H1 (cell line): ENCODE measurements around the gene RAB35. TPM values are rescaled to one million over a fixed set of nuclear protein-coding genes. Genes with fewer than 3 reads are reported as not detected.

Experiments used
- CTCF ChIA-PET: fragments of 300-600 bp; sonication (Branson Sonifier 250); formaldehyde crosslinking; loops from one replicate; lab custom pipeline; 2021; ENCODE audit not compliant: partially characterized antibody; lab: Charles Lee
- POLR2A ChIA-PET: fragments of 300-600 bp; sonication (Branson Sonifier 250); formaldehyde crosslinking; loops from one replicate; lab custom pipeline; 2021; ENCODE audit warnings: inconsistent platforms; ENCODE audit not compliant: partially characterized antibody; lab: Charles Lee
- DNase-seq, 2 experiments: peaks; one replicate each; pipeline versions ENCODE4 v3.0.0 to v3.0.0-alpha.2; 2010 to 2022; ENCODE audit warnings: low spot score in 2 of 2, low read depth in 1 of 2, mixed read lengths in 1 of 2
- FAIRE-seq: peaks from 2 replicates; lab custom pipeline; 2011; peaks lifted over from hg19 to GRCh38; lab: Jason Lieb, UNC
- H2AFZ ChIP-seq: 2 replicates; pipeline ENCODE4 v1.8.1; 2012; ENCODE audit warnings: low read length, inconsistent platforms
- H2AK5ac ChIP-seq: 2 replicates; pipeline ENCODE4 v1.6.1; 2013; ENCODE audit warnings: low read depth, low read length
- H2BK120ac ChIP-seq: replicated peaks from 2 replicates; pipeline ENCODE3; 2013; ENCODE audit warnings: low read depth, low read length, inconsistent platforms
- H2BK12ac ChIP-seq: 2 replicates; pipeline ENCODE4 v1.6.1; 2013; ENCODE audit warnings: low read depth, low read length
- H2BK15ac ChIP-seq: 2 replicates; pipeline ENCODE4 v1.6.1; 2013; ENCODE audit warnings: low read length
- H2BK20ac ChIP-seq: 2 replicates; pipeline ENCODE4 v1.6.1; 2013; ENCODE audit warnings: low read length
- H2BK5ac ChIP-seq: 2 replicates; pipeline ENCODE4 v1.6.1; 2013; ENCODE audit warnings: low read depth, low read length
- H3K14ac ChIP-seq: 2 replicates; pipeline ENCODE4 v1.6.1; 2013; ENCODE audit warnings: inconsistent platforms; ENCODE audit not compliant: insufficient read length
- H3K18ac ChIP-seq: 2 replicates; pipeline ENCODE4 v1.6.1; 2013; ENCODE audit warnings: low read length; ENCODE audit errors: extremely low read depth
- H3K23ac ChIP-seq: 2 replicates; pipeline ENCODE4 v1.6.1; 2013; ENCODE audit warnings: inconsistent platforms; ENCODE audit not compliant: insufficient read length
- H3K23me2 ChIP-seq: 2 replicates; pipeline ENCODE4 v1.6.1; 2013; ENCODE audit warnings: low read depth, low read length
- H3K27ac ChIP-seq: 2 replicates; pipeline ENCODE4 v1.6.1; 2011; ENCODE audit warnings: low read depth, low read length, inconsistent platforms
- H3K27me3 ChIP-seq, 4 experiments: replicated peaks in 1 of 4; 1 replicate in 1 of 4; 2 replicates in 3 of 4; pipeline versions ENCODE4 v1.6.1 to v1.8.1; 2011 to 2013; ENCODE audit warnings: low read length in 3 of 4, mild to moderate bottlenecking in 3 of 4, inconsistent platforms in 2 of 4, mixed read lengths in 2 of 4, moderate library complexity in 1 of 4; ENCODE audit not compliant: control insufficient read depth in 3 of 4, insufficient read depth in 3 of 4; ENCODE audit errors: extremely low read depth in 1 of 4
- H3K36me3 ChIP-seq, 4 experiments: 2 replicates each; pipeline versions ENCODE4 v1.6.1 to v1.8.1; 2011 to 2013; ENCODE audit warnings: mild to moderate bottlenecking in 4 of 4, low read length in 3 of 4, moderate library complexity in 2 of 4, control low read depth in 1 of 4, inconsistent platforms in 1 of 4; ENCODE audit not compliant: insufficient read depth in 4 of 4, control insufficient read depth in 2 of 4
- H3K4ac ChIP-seq: replicated peaks from 2 replicates; pipeline ENCODE3; 2013; ENCODE audit warnings: low read length, low read depth, mixed read lengths, inconsistent platforms; ENCODE audit not compliant: insufficient read length
- H3K4me1 ChIP-seq, 4 experiments: replicated peaks in 1 of 4; 1 replicate in 1 of 4; 2 replicates in 3 of 4; pipeline versions ENCODE4 v1.6.1 to v1.8.1; 2011 to 2013; ENCODE audit warnings: low read length in 3 of 4, inconsistent platforms in 2 of 4, mixed read lengths in 1 of 4; ENCODE audit not compliant: insufficient read depth in 4 of 4, control insufficient read depth in 3 of 4
- H3K4me2 ChIP-seq, 2 experiments: 2 replicates each; pipeline versions ENCODE4 v1.6.1 to v1.8.1; 2011 to 2013; ENCODE audit warnings: low read depth in 2 of 2, low read length in 2 of 2, control low read depth in 1 of 2, inconsistent platforms in 1 of 2, mild to moderate bottlenecking in 1 of 2; ENCODE audit not compliant: insufficient read depth in 1 of 2
- H3K4me3 ChIP-seq, 4 experiments: fragments of 200-600, 300-600 bp in 1 of 4; sonication (generic), shearing (Covaris generic), sonication (Bioruptor Twin) in 1 of 4; 2 replicates each; pipeline versions ENCODE4 v1.5.1 to v1.8.1; 2011 to 2016; ENCODE audit warnings: low read length in 4 of 4, low read depth in 3 of 4, control low read depth in 2 of 4, inconsistent platforms in 2 of 4, mild to moderate bottlenecking in 2 of 4, mixed read lengths in 1 of 4, moderate library complexity in 1 of 4; ENCODE audit not compliant: insufficient read depth in 2 of 4; ENCODE audit errors: extremely low read depth in 1 of 4
- H3K56ac ChIP-seq: replicated peaks from 2 replicates; pipeline ENCODE3; 2013; ENCODE audit warnings: low read depth, mild to moderate bottlenecking, mixed read lengths, low read length, inconsistent platforms; ENCODE audit not compliant: insufficient read length
- H3K79me1 ChIP-seq: 2 replicates; pipeline ENCODE4 v1.6.1; 2013; ENCODE audit warnings: low read depth, low read length, control low read depth
- H3K79me2 ChIP-seq, 2 experiments: 2 replicates each; pipeline versions ENCODE4 v1.6.1 to v1.8.1; 2012 to 2013; ENCODE audit warnings: low read length in 2 of 2, mild to moderate bottlenecking in 2 of 2, inconsistent platforms in 1 of 2; ENCODE audit not compliant: insufficient read depth in 2 of 2, control insufficient read depth in 1 of 2
- H3K9ac ChIP-seq, 4 experiments: replicated peaks in 1 of 4; 1 replicate in 1 of 4; 2 replicates in 3 of 4; pipeline versions ENCODE4 v1.6.1 to v1.8.1; 2011 to 2013; ENCODE audit warnings: low read depth in 3 of 4, low read length in 3 of 4, control low read depth in 2 of 4, mild to moderate bottlenecking in 2 of 4, moderate library complexity in 2 of 4, inconsistent platforms in 1 of 4; ENCODE audit errors: extremely low read depth in 1 of 4
- H3K9me3 ChIP-seq, 2 experiments: 2 replicates each; pipeline versions ENCODE4 v1.6.1 to v1.8.1; 2012 to 2013; ENCODE audit warnings: mild to moderate bottlenecking in 2 of 2, moderate library complexity in 2 of 2, control low read depth in 1 of 2, inconsistent platforms in 1 of 2, low read depth in 1 of 2, low read length in 1 of 2, mixed read lengths in 1 of 2; ENCODE audit not compliant: insufficient read depth in 2 of 2
- H4K20me1 ChIP-seq, 2 experiments: replicated peaks in 1 of 2; 2 replicates each; pipeline versions ENCODE3 to v1.8.1; 2011 to 2013; ENCODE audit warnings: inconsistent platforms in 2 of 2, low read length in 2 of 2, mild to moderate bottlenecking in 1 of 2; ENCODE audit not compliant: insufficient read depth in 2 of 2, control insufficient read depth in 1 of 2
- H4K5ac ChIP-seq: 2 replicates; pipeline ENCODE4 v1.6.1; 2013; ENCODE audit warnings: low read length, low read depth, mixed read lengths, inconsistent platforms; ENCODE audit not compliant: insufficient read length
- H4K8ac ChIP-seq: 2 replicates; pipeline ENCODE4 v1.8.0; 2013; ENCODE audit warnings: mild to moderate bottlenecking, moderate library complexity, low read length, inconsistent platforms; ENCODE audit not compliant: insufficient read depth; ENCODE audit errors: extremely low read depth
- H4K91ac ChIP-seq: replicated peaks from 2 replicates; pipeline ENCODE3; 2013; ENCODE audit warnings: low read length, mixed read lengths, inconsistent platforms; ENCODE audit not compliant: insufficient read length
- EGR1 ChIP-seq: IDR thresholded peaks from 2 replicates; pipeline ENCODE4 v1.6.1; 2011; ENCODE audit warnings: low read depth, low read length, borderline replicate concordance
- MAFK ChIP-seq: IDR thresholded peaks from 2 replicates; pipeline ENCODE4 v1.6.1; 2012; ENCODE audit warnings: low read depth, mild to moderate bottlenecking, improper control_type of control experiment, low read length
- NANOG ChIP-seq: IDR thresholded peaks from 2 replicates; pipeline ENCODE4 v1.6.1; 2011; ENCODE audit warnings: low read length, low read depth, mild to moderate bottlenecking, inconsistent platforms; ENCODE audit not compliant: insufficient read depth, poor library complexity, severe bottlenecking
- POLR2AphosphoS5 ChIP-seq: IDR thresholded peaks from 2 replicates; pipeline ENCODE4 v1.6.1; 2011; ENCODE audit warnings: low read depth, low read length
- SP1 ChIP-seq: IDR thresholded peaks from 2 replicates; pipeline ENCODE4 v1.6.1; 2011; ENCODE audit warnings: low read depth, low read length
- WGBS, 2 experiments: shearing (Covaris generic) in 1 of 2; methylation state at CpG; one replicate each; pipeline versions ENCODE4 v1.1.6 to v1.1.7; 2013 to 2015; ENCODE audit warnings: low lambda C conversion rate in 2 of 2, mixed read lengths in 2 of 2, inconsistent platforms in 1 of 2, low coverage in 1 of 2, missing lambda C conversion rate in 1 of 2; ENCODE audit not compliant: insufficient replicate concordance in 2 of 2, insufficient coverage in 1 of 2, insufficient read length in 1 of 2; ENCODE audit errors: extremely low coverage in 1 of 2, missing lambda C conversion rate in 1 of 2; 5-methylcytosine and 5-hydroxymethylcytosine counted together
- polyA plus RNA-seq, 7 experiments: library from polyadenylated mRNA; depleted of rRNA in 3 of 7; stranded (reverse) in 5 of 7; unstranded in 2 of 7; fragments of >200 nt in 5 of 7; fragments of 200-250 nt in 2 of 7; gene quantifications; 1 replicate in 5 of 7; 2 replicates in 1 of 7; 4 replicates in 1 of 7; pipeline versions ENCODE4 v1.2.1 to v1.2.3, GENCODE V29; 2011 to 2013; ENCODE audit warnings: missing spikeins in 2 of 7, mixed read lengths in 2 of 7
- total RNA-seq: library from RNA; stranded (reverse); fragmentation: NEBNext Ultra II Directional; extraction: Animal tissue kit (Norgen Biotek cat#: 25700); gene quantifications from 2 replicates; pipeline ENCODE4 v1.2.1, GENCODE V29; 2021

The RAB35 gene
- total and polyA plus RNA-seq, 2 of the 8 experiments (the other 6 are each of a cell fraction or from before 2014, with no cell fraction given), result 33.4 to 39.0 TPM

GRCh38 chr12:120103044-120103338 lies 13.6 kb downstream of the RAB35 start:
- no peaks in the 10 kb centered on the region for H3K23me2 ChIP-seq
- H3K27ac ChIP-seq, result no peak overlapping the region
- TF ChIP-seq EGR1 (no peak), NANOG (no peak), SP1 (no peak), MAFK (no peak), POLR2AphosphoS5 (no peak)
- TF ChIP-seq, all 59 proteins: peak for 0
- no peak overlapping the region for H3K14ac ChIP-seq
- POLR2A ChIA-PET, result interaction anchor here (1.1 to 6.3 kb wide), 8 partner anchors 9 to 98 kb away, joined by 4 to 52 read pairs (median 8); partner anchors contain the start of genes RAB35 and RPLP0
- H2BK20ac ChIP-seq, result no peak overlapping the region
- H4K91ac ChIP-seq, result no peak overlapping the region
- no peak overlapping the region for H2AK5ac ChIP-seq
- H3K9me3 ChIP-seq, result no peaks in the 10 kb centered on the region
- H3K79me2 ChIP-seq, result peaks cover 0 to 49% of the 10 kb centered on the region in 2 experiments; a peak in 3 of 4 replicates
- H3K27me3 ChIP-seq, result no peaks in the 10 kb centered on the region
- no peak overlapping the region for H3K9ac ChIP-seq
- H3K4me1 ChIP-seq, result peaks cover 0 to 9% (median 5%) of the 10 kb centered on the region in 4 experiments; a peak in 5 of 7 replicates
- no peak overlapping the region for H2BK15ac ChIP-seq
- H2BK5ac ChIP-seq, result no peak overlapping the region
- no peak for DNase-seq
- no peak overlapping the region for H2BK12ac ChIP-seq
- peaks cover 0 to 15% (median 5%) of the 10 kb centered on the region in 4 experiments; a peak in 6 of 8 replicates for H3K36me3 ChIP-seq
- H3K23ac ChIP-seq, result no peak overlapping the region
- peaks cover 6 to 19% of the 10 kb centered on the region in 2 experiments for H4K20me1 ChIP-seq
- 86% methylated on average over 8 of the region's 11 CpGs; no CpG with 5 or more reads in 1 of the 2 experiments for WGBS, 2 experiments
- peaks cover 10% of the 10 kb centered on the region; the same call in 1 of the 2 replicates for H3K79me1 ChIP-seq
- no peak overlapping the region for H3K4ac ChIP-seq
- no peak overlapping the region; the same call in 1 of the 2 replicates for H4K8ac ChIP-seq
- H2AFZ ChIP-seq, result no peak overlapping the region
- CTCF ChIA-PET, result interaction anchor here (1.1 to 2.6 kb wide), 8 partner anchors 9 to 164 kb away, joined by 3 to 12 read pairs (median 4); partner anchors contain the start of gene RAB35
- FAIRE-seq, result no peak
- no peak overlapping the region for H4K5ac ChIP-seq
- no peak overlapping the region for H3K56ac ChIP-seq
- no peak overlapping the region for H3K4me2 ChIP-seq
- no peak overlapping the region for H3K18ac ChIP-seq
- H2BK120ac ChIP-seq, result no peak overlapping the region
- H3K4me3 ChIP-seq, result no peak overlapping the region
